ENCODE results near the gene PELI1. TPM values are rescaled to one million over a fixed set of nuclear protein-coding genes. Genes with fewer than 3 reads are reported as not detected.

The PELI1 gene
- 10.0 TPM for polyA plus RNA-seq (2013, experiment 1 of 2; ENCODE audit: insufficient read length)
- polyA plus RNA-seq (2013, experiment 2 of 2; ENCODE audit: insufficient read length): 9.6 TPM

GRCh38 chr2:64144057-64145013 lies at the start of gene PELI1:
PELI1 (minus strand) TSS chr2:64144420; CDS start chr2:64108310, 36,110 bp downstream.
- DNase-seq: peak; percentile 97

DNA sequence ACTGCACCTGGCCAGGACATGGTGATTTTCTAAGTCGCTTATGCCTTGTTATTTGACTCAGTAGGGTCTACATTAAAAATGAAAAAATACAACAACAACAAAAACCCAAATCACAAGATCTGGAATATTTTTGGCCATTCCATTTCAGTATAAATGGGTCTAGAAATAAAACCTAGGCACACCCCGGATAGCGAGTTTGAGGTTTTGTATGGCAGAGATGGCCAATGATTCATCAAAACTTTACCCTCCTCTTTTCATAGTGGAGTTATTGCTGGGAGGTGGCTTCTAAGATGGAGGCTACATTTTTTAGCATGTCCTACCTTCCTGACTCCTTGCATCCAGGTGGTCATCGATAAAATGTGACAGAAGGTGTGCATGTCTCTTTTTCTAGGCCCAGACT lies 49.3 kb upstream of the PELI1 start:
- DNase-seq: no peak

DNA sequence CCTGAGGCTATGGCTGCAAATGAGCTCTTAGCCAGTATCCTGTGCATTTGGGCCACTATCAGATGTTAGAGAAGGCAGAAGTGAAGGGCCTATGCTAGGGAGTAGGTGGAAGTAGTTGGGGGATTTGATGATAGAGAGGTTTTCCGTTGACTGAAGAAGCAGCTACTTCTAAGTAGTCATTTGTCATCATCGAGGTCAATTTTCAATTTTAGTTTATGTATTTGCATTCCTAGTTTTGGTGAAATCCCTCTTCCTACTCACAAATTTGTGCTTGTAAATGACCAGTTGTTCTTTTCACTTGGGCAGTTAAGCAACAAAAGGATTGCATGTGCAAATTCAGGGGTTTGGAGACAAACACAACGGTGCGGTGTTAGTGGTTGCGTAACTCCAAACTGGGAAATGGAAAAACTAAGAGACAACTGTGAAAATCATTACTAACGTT lies 48.5 kb upstream of the PELI1 start:
- no peak for DNase-seq

DNA sequence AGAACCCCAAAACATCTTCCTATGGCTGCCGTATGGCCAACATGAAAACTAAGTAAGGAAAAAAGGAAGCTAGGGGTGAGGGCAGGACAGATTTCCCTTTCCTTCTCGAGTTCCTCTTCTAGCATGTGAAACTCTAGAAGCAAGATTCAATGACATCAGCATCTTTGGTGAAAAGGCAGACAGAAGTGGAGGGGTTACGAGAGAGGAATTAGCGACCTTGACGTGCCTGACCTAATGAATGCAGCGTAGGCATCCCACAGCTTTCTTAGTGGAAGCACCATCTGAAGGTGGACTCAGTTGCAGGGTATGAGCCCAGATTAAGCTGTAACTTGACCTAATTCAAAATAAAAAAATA lies 47.9 kb upstream of the PELI1 start:
- no peak for DNase-seq

DNA sequence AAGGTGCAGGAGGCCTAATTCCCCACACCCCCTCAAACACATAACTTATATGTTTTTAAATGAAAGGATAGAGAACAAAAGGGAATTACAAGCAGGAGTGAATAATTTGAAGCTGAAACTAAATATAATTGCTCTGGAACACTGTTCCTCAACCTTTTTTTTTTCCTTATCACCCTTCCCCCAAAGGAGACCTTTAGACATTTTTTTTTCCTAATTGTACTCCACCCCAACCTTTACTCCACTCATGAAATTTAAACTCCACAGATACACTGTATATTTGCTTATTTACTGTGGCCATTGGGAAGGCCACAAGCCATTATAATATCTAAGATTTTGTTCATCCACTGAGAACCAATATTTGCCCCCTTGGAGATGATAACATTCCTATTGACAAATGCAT lies 45.4 kb upstream of the PELI1 start:
- DNase-seq: no peak

GRCh38 chr2:64189167-64189566 lies 44.9 kb upstream of the PELI1 start:
- no peak for DNase-seq

DNA sequence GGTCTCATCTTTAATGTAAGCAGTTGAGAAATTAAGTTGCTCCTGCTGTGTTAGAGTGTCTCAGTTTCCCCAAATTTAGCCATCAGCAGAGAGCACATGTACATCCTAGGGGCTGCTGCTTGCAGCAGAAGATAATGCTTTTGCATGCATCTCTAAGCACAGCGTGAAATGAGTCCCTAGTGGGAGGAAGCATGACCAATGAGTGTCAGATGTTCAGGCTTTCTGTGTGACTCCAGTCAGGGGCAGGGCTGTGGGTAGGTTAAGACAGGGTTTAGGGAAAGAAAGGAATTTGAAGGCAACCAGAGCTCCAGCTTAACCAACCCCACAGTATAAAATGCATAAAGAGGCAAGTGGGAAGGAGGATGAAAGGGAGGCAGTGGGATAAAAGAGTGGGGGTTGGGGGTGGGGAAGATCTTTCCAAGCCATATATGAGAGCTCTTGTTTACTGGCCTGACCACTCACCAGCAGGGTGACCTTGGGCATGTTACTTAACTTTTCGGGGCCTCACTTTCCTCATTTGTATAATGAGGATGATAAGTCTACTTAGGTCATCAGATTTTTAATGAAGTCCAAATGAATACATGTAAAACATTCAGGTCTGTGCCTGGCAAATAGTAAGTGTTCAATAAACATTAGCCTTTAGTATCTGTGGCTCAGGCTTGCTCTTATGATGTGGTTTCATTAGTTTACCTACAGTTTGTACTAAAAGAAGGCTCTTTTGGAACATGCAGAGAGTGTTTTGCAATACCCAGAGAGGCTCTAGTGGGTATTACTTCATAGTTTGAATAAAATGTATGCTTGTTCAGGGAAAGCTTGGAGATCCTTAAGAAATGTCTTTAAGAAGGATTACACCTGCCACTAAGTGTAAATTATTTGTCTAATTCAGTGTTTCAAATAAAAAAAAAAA lies 42.7 kb upstream of the PELI1 start:
- peak; percentile 12 for DNase-seq

GRCh38 chr2:64179582-64180321 lies 35.5 kb upstream of the PELI1 start:
- peak; percentile 71 for DNase-seq

DNA sequence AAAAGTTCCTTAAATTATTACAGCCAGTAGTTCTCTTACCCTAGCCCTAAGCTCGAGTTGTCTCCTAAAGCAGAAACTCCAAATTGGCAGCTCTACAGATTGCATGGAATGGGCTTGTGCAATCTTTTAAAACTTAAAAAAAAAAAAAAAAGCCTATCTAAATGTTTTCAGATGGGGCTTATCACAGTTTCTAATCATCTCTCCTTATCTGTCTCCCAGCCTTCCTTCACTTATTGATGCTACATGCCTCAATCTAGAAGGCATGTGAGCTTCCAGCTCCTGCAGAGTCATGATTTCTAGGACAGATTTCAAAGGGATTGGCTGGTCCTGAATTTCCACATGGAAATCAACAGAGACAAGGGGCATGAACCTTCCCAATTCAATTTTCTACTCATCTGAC lies 33.1 kb upstream of the PELI1 start:
- peak; percentile 38 for DNase-seq

GRCh38 chr2:64175419-64176197 lies 31.4 kb upstream of the PELI1 start:
- no peak for DNase-seq

DNA sequence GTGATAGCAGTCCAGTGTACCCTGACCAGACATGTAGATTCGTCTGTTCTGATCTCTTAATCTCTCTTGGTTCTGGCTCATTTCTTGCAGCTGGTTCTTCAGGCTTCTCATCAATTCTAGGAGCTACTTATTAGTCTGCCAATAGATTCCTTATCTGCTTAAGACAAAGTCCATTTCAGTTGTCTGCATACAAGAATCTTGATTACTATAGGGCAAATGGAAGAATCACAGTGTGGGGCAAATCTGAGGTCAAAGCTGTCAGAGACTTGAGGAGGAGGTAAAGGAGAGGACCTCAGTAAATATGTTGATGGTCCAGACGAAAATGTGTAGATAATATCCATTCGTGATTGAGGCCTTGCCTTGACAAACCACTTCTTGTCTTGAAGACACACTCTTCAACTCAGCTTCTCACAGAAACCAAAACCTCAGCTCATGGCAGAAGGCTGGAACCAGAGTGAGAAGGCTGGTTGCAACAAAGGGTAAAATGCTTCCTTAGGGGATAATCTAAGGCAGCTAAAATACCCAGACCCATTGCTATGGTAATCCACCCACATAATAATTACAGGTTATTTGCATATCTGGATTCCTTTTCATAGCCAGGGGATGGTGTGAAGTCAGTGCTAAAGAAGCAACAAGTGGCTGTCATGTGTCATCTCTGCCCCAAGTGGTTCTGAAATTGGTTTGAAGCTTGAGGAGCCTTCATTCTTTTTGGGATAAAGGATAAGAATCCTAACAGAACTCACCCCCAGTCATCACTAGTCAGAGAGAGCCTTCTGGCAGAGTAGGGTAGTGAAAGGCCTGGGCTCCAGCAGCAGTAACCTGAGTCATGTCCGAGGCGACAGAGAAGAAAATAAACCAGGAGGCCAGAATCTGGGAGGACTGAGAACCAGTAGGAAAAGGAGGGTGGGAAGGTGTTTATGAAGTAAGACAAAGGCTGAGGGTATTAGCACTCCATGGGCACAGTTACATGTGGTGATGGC lies 29.2 kb upstream of the PELI1 start:
- DNase-seq: no peak

- DNase-seq: no peak
Observed at GRCh38 chr2:64168756-64169155, 24.5 kb upstream of the PELI1 start.

GRCh38 chr2:64168201-64168600 lies 24.0 kb upstream of the PELI1 start:
- no peak for DNase-seq

GRCh38 chr2:64166637-64167420 lies 22.6 kb upstream of the PELI1 start:
- DNase-seq: peak; percentile 33

- no peak for DNase-seq
Observed at GRCh38 chr2:64166212-64166611, 22.0 kb upstream of the PELI1 start.

GRCh38 chr2:64165706-64166105 lies 21.5 kb upstream of the PELI1 start:
- peak; percentile 51 for DNase-seq

GRCh38 chr2:64164629-64165028 lies 20.4 kb upstream of the PELI1 start:
- no peak for DNase-seq

- no peak for DNase-seq
Observed at GRCh38 chr2:64162516-64162915, 18.3 kb upstream of the PELI1 start.

DNA sequence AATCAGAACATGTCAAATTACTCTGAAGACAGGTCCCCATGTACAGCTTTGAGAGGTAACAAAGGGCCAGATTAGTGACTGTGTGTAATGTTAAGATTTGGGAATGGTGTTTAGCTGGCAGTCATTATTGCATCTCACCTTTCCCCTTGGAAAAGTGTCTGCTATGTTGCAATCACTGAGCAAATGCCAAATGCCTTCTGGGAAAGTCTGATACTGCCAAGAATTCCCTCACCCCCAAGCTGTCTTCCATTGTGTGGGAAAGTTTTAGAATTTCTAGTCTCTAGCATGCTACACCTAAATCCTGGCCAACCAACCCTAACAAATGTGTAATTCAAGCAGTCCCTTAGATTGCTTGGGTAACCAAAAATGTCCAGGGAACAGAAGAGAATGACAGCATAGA lies 13.6 kb upstream of the PELI1 start:
- peak; percentile 21 for DNase-seq
